Measurements from ENCODE around the gene VEGFA.

The VEGFA gene

GRCh38 chr6:43753570-43754183, 16.3 kb upstream of the VEGFA start:
- no peak for ATAC-seq
- TF ChIP-seq, protein P1, sequence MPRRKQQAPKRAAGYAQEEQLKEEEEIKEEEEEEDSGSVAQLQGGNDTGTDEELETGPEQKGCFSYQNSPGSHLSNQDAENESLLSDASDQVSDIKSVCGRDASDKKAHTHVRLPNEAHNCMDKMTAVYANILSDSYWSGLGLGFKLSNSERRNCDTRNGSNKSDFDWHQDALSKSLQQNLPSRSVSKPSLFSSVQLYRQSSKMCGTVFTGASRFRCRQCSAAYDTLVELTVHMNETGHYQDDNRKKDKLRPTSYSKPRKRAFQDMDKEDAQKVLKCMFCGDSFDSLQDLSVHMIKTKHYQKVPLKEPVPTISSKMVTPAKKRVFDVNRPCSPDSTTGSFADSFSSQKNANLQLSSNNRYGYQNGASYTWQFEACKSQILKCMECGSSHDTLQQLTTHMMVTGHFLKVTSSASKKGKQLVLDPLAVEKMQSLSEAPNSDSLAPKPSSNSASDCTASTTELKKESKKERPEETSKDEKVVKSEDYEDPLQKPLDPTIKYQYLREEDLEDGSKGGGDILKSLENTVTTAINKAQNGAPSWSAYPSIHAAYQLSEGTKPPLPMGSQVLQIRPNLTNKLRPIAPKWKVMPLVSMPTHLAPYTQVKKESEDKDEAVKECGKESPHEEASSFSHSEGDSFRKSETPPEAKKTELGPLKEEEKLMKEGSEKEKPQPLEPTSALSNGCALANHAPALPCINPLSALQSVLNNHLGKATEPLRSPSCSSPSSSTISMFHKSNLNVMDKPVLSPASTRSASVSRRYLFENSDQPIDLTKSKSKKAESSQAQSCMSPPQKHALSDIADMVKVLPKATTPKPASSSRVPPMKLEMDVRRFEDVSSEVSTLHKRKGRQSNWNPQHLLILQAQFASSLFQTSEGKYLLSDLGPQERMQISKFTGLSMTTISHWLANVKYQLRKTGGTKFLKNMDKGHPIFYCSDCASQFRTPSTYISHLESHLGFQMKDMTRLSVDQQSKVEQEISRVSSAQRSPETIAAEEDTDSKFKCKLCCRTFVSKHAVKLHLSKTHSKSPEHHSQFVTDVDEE (CRISPR knock-in tag; IDR thresholded peaks at IDR 0.05), result no peak
- TF ChIP-seq ZNF565 (CRISPR knock-in tag; conservative IDR thresholded peaks at IDR 0.05; ENCODE audit: low read depth) (no peak), OSR1 (CRISPR knock-in tag; IDR thresholded peaks at IDR 0.05) (no peak), PPARA (CRISPR knock-in tag; IDR thresholded peaks at IDR 0.05; ENCODE audit: borderline replicate concordance) (no peak)

- TF ChIP-seq OSR1 (CRISPR knock-in tag; IDR thresholded peaks at IDR 0.05), result no peak
- no peak for TF ChIP-seq RARB (CRISPR knock-in tag; IDR thresholded peaks at IDR 0.05)
- TF ChIP-seq, protein P2, sequence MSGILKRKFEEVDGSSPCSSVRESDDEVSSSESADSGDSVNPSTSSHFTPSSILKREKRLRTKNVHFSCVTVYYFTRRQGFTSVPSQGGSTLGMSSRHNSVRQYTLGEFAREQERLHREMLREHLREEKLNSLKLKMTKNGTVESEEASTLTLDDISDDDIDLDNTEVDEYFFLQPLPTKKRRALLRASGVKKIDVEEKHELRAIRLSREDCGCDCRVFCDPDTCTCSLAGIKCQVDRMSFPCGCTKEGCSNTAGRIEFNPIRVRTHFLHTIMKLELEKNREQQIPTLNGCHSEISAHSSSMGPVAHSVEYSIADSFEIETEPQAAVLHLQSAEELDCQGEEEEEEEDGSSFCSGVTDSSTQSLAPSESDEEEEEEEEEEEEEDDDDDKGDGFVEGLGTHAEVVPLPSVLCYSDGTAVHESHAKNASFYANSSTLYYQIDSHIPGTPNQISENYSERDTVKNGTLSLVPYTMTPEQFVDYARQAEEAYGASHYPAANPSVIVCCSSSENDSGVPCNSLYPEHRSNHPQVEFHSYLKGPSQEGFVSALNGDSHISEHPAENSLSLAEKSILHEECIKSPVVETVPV (CRISPR knock-in tag; IDR thresholded peaks at IDR 0.05), result no peak
- TF ChIP-seq TOX (CRISPR knock-in tag; IDR thresholded peaks at IDR 0.05; ENCODE audit: borderline replicate concordance), result no peak
- TF ChIP-seq, protein P3, sequence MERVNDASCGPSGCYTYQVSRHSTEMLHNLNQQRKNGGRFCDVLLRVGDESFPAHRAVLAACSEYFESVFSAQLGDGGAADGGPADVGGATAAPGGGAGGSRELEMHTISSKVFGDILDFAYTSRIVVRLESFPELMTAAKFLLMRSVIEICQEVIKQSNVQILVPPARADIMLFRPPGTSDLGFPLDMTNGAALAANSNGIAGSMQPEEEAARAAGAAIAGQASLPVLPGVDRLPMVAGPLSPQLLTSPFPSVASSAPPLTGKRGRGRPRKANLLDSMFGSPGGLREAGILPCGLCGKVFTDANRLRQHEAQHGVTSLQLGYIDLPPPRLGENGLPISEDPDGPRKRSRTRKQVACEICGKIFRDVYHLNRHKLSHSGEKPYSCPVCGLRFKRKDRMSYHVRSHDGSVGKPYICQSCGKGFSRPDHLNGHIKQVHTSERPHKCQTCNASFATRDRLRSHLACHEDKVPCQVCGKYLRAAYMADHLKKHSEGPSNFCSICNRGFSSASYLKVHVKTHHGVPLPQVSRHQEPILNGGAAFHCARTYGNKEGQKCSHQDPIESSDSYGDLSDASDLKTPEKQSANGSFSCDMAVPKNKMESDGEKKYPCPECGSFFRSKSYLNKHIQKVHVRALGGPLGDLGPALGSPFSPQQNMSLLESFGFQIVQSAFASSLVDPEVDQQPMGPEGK (CRISPR knock-in tag; IDR thresholded peaks at IDR 0.05; ENCODE audit: borderline replicate concordance), result no peak
- TF ChIP-seq BACH2 (CRISPR knock-in tag; IDR thresholded peaks at IDR 0.05; ENCODE audit: borderline replicate concordance), result no peak
- TF ChIP-seq ARNTL (CRISPR knock-in tag; IDR thresholded peaks at IDR 0.05; ENCODE audit: borderline replicate concordance, low read depth), result no peak
- TF ChIP-seq GLIS3 (CRISPR knock-in tag; IDR thresholded peaks at IDR 0.05), result no peak
- no peak for TF ChIP-seq SNAI2 (CRISPR knock-in tag; IDR thresholded peaks at IDR 0.05)
- no peak for TF ChIP-seq CREB5 (CRISPR knock-in tag; IDR thresholded peaks at IDR 0.05; ENCODE audit: low read depth)
- TF ChIP-seq TCF4 (CRISPR knock-in tag; IDR thresholded peaks at IDR 0.05; ENCODE audit: borderline replicate concordance), result no peak
- no peak for TF ChIP-seq ZNF8 (CRISPR knock-in tag; IDR thresholded peaks at IDR 0.05)
- no peak for TF ChIP-seq PPARA (CRISPR knock-in tag; IDR thresholded peaks at IDR 0.05; ENCODE audit: borderline replicate concordance)
- TF ChIP-seq CSDC2 (CRISPR knock-in tag; IDR thresholded peaks at IDR 0.05), result no peak
- ATAC-seq, result no peak
Measured at GRCh38 chr6:43757966-43758616, 11.9 kb upstream of the VEGFA start.

DNA sequence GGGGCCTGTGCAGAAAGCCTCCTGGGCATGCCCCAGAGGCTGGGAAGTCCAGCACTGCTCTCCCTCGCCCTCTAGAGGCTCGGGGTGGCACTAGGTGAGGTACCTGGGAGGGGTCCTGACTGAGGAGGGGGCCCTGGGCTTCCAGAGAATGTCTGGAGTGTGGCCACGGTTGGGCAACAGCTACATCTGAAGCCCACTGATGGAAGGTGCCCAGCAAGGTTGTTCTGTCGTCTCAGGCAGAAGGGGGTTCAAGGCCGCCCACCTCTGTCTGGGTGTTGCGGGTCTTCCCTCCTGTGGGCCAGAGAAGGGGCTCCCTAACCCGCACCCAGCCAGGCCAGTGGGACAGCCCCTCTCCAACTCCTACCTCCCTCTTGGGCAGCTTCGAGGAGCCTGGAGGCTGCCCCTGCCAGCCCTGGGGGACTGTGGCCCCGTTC, 11.4 kb upstream of the VEGFA start:
- TF ChIP-seq ZFP3 (CRISPR knock-in tag; IDR thresholded peaks at IDR 0.05) (no peak), CSDC2 (CRISPR knock-in tag; IDR thresholded peaks at IDR 0.05) (no peak)
- ATAC-seq, result peak; percentile 81

- no peak for ATAC-seq
- TF ChIP-seq ISL1 (CRISPR knock-in tag; IDR thresholded peaks at IDR 0.05) (no peak), CSDC2 (CRISPR knock-in tag; IDR thresholded peaks at IDR 0.05) (no peak), ZNF8 (CRISPR knock-in tag; IDR thresholded peaks at IDR 0.05) (no peak), SNAI2 (CRISPR knock-in tag; IDR thresholded peaks at IDR 0.05) (no peak), TOX (CRISPR knock-in tag; IDR thresholded peaks at IDR 0.05; ENCODE audit: borderline replicate concordance) (no peak), GLIS3 (CRISPR knock-in tag; IDR thresholded peaks at IDR 0.05) (no peak), CREB5 (CRISPR knock-in tag; IDR thresholded peaks at IDR 0.05; ENCODE audit: low read depth) (no peak), ZC3H10 (CRISPR knock-in tag; IDR thresholded peaks at IDR 0.05) (no peak), PPARA (CRISPR knock-in tag; IDR thresholded peaks at IDR 0.05; ENCODE audit: borderline replicate concordance) (no peak), ZFP3 (CRISPR knock-in tag; IDR thresholded peaks at IDR 0.05) (no peak)
- TF ChIP-seq, protein P1 (CRISPR knock-in tag; IDR thresholded peaks at IDR 0.05), result no peak
Measured at GRCh38 chr6:43759136-43759906, 10.7 kb upstream of the VEGFA start.

Measured in SK-N-SH treated with all-trans-retinoic acid at 6 μM for 48 hours (cell line).